ENCODE data around the gene SYS1.

Gene SYS1

GRCh38 chr20:45341939-45342854, 20.8 kb upstream of the SYS1 start:
- peaks cover 98% of the 10 kb centered on the region for H3K36me3 ChIP-seq (ENCODE audit: low read depth)
- H3K27ac ChIP-seq (ENCODE audit: poor library complexity, severe bottlenecking) = peak overlapping the region; percentile 99
- H3K4me3 ChIP-seq (ENCODE audit: severe bottlenecking) = no peak overlapping the region
- no peaks in the 10 kb centered on the region for H3K9me3 ChIP-seq (ENCODE audit: severe bottlenecking)
- H3K27me3 ChIP-seq (ENCODE audit: insufficient read depth, poor library complexity, severe bottlenecking) = no peaks in the 10 kb centered on the region
- DNase-seq (ENCODE audit: low spot score) (peak; percentile 90), ATAC-seq (ENCODE audit: low read depth) (0 out of 3 replicates have a peak, but pooled peaks have one; percentile 0)
- peaks cover 93% of the 10 kb centered on the region for H3K4me1 ChIP-seq (ENCODE audit: insufficient read depth, poor library complexity, severe bottlenecking)
- TF ChIP-seq CTCF (IDR thresholded peaks at IDR 0.05; ENCODE audit: poor library complexity, severe bottlenecking) = no peak

GRCh38 chr20:45342855-45343531, 20.0 kb upstream of the SYS1 start:
- peaks cover 99% of the 10 kb centered on the region for H3K36me3 ChIP-seq (ENCODE audit: low read depth)

GRCh38 chr20:45343532-45344167, 19.3 kb upstream of the SYS1 start:
- no peak for DNase-seq (ENCODE audit: low spot score)
- Histone ChIP-seq H3K9me3 (ENCODE audit: severe bottlenecking) (no peaks in the 10 kb centered on the region), H3K27ac (ENCODE audit: poor library complexity, severe bottlenecking) (peak overlapping the region; percentile 99), H3K36me3 (ENCODE audit: low read depth) (peaks cover 93% of the 10 kb centered on the region), H3K4me3 (ENCODE audit: severe bottlenecking) (no peak overlapping the region), H3K27me3 (ENCODE audit: insufficient read depth, poor library complexity, severe bottlenecking) (no peaks in the 10 kb centered on the region), H3K4me1 (ENCODE audit: insufficient read depth, poor library complexity, severe bottlenecking) (peaks cover 81% of the 10 kb centered on the region)
- no peak for ATAC-seq (ENCODE audit: low read depth)
- TF ChIP-seq CTCF (IDR thresholded peaks at IDR 0.05; ENCODE audit: poor library complexity, severe bottlenecking) = no peak

More at GRCh38 chr20:45342855-45343531, 20.0 kb upstream of the SYS1 start:
- peak overlapping the region; percentile 99 for H3K27ac ChIP-seq (ENCODE audit: poor library complexity, severe bottlenecking)
- ATAC-seq (ENCODE audit: low read depth) (no peak), DNase-seq (ENCODE audit: low spot score) (peak; percentile 77)
- H3K9me3 ChIP-seq (ENCODE audit: severe bottlenecking) = no peaks in the 10 kb centered on the region
- peaks cover 85% of the 10 kb centered on the region for H3K4me1 ChIP-seq (ENCODE audit: insufficient read depth, poor library complexity, severe bottlenecking)
- no peaks in the 10 kb centered on the region for H3K27me3 ChIP-seq (ENCODE audit: insufficient read depth, poor library complexity, severe bottlenecking)
- H3K4me3 ChIP-seq (ENCODE audit: severe bottlenecking) = no peak overlapping the region
- TF ChIP-seq CTCF (IDR thresholded peaks at IDR 0.05; ENCODE audit: poor library complexity, severe bottlenecking) = no peak

- Histone ChIP-seq H3K27me3 (ENCODE audit: insufficient read depth, poor library complexity, severe bottlenecking) (no peaks in the 10 kb centered on the region), H3K36me3 (ENCODE audit: low read depth) (peaks cover 86% of the 10 kb centered on the region), H3K27ac (ENCODE audit: poor library complexity, severe bottlenecking) (peak overlapping the region; percentile 99), H3K9me3 (ENCODE audit: severe bottlenecking) (no peaks in the 10 kb centered on the region), H3K4me3 (ENCODE audit: severe bottlenecking) (peak overlapping the region; percentile 98), H3K4me1 (ENCODE audit: insufficient read depth, poor library complexity, severe bottlenecking) (peaks cover 81% of the 10 kb centered on the region)
- TF ChIP-seq CTCF (IDR thresholded peaks at IDR 0.05; ENCODE audit: poor library complexity, severe bottlenecking) = peak; percentile 16
- DNase-seq (ENCODE audit: low spot score) = peak; percentile 97
- ATAC-seq (ENCODE audit: low read depth) = peak; percentile 62
Observed at GRCh38 chr20:45344168-45344860, 18.6 kb upstream of the SYS1 start.

All from RWPE2 (cell line).